SK-N-SH treated with all-trans-retinoic acid at 6 μM for 48 hours (cell line): Measurements from ENCODE around the gene APBB1.

Experiments
- BACH2 ChIP-seq: fragments of 250-450 bp; sonication (Bioruptor Pico); IDR thresholded peaks from 2 replicates; pipeline ENCODE4 v1.9.0; 2021; ENCODE audit warnings: mild to moderate bottlenecking, borderline replicate concordance
- CREB5 ChIP-seq: fragments of 250-450 bp; sonication (Bioruptor Pico); IDR thresholded peaks from 2 replicates; pipeline ENCODE4 v1.5.1; 2020; ENCODE audit warnings: low read depth, mild to moderate bottlenecking, moderate library complexity
- CSRNP3 ChIP-seq: fragments of 250-450 bp; sonication (Bioruptor Pico); IDR thresholded peaks from 2 replicates; pipeline ENCODE4 v1.5.1; 2021; ENCODE audit warnings: mild to moderate bottlenecking, moderate library complexity
- GLIS3 ChIP-seq: fragments of 250-450 bp; sonication (Bioruptor Pico); IDR thresholded peaks from 2 replicates; pipeline ENCODE4 v1.5.0; 2020; ENCODE audit warnings: mild to moderate bottlenecking, moderate library complexity
- ISL1 ChIP-seq: fragments of 250-450 bp; sonication (Bioruptor Pico); IDR thresholded peaks from 2 replicates; pipeline ENCODE4 v2.1.2; 2022; ENCODE audit warnings: mild to moderate bottlenecking, moderate library complexity
- PPARA ChIP-seq: fragments of 250-450 bp; sonication (Bioruptor Pico); IDR thresholded peaks from 2 replicates; pipeline ENCODE4 v1.5.0; 2020; ENCODE audit warnings: mild to moderate bottlenecking, borderline replicate concordance
- SNAI2 ChIP-seq: fragments of 250-450 bp; sonication (Bioruptor Pico); IDR thresholded peaks from 2 replicates; pipeline ENCODE4 v1.5.0; 2020; ENCODE audit warnings: mild to moderate bottlenecking, moderate library complexity
- TOX ChIP-seq: fragments of 250-450 bp; sonication (Bioruptor Pico); IDR thresholded peaks from 2 replicates; pipeline ENCODE4 v1.8.0; 2021; ENCODE audit warnings: mild to moderate bottlenecking, moderate library complexity, borderline replicate concordance
- ZFP3 ChIP-seq: fragments of 250-450 bp; sonication (Bioruptor Pico); IDR thresholded peaks from 2 replicates; pipeline ENCODE4 v1.5.0; 2020; ENCODE audit warnings: mild to moderate bottlenecking, moderate library complexity
- ZFP30 ChIP-seq: fragments of 450-650 bp; formaldehyde crosslinking; IDR thresholded peaks from 2 replicates; pipeline ENCODE4 v1.5.0; 2022; ENCODE audit warnings: mild to moderate bottlenecking, moderate library complexity
- TF ChIP-seq, protein P1 (sequence below): fragments of 250-450 bp; sonication (Bioruptor Pico); IDR thresholded peaks from 2 replicates; pipeline ENCODE4 v1.8.0; 2020; ENCODE audit warnings: mild to moderate bottlenecking, moderate library complexity, borderline replicate concordance
- TF ChIP-seq, protein P2 (sequence below): fragments of 250-450 bp; sonication (Bioruptor Pico); IDR thresholded peaks from 2 replicates; pipeline ENCODE4 v1.8.0; 2021; ENCODE audit warnings: low read depth, mild to moderate bottlenecking, moderate library complexity, borderline replicate concordance

- no peak for TF ChIP-seq CSRNP3 (CRISPR knock-in tag)
- no peak for TF ChIP-seq TOX (CRISPR knock-in tag)
- TF ChIP-seq, protein P1, sequence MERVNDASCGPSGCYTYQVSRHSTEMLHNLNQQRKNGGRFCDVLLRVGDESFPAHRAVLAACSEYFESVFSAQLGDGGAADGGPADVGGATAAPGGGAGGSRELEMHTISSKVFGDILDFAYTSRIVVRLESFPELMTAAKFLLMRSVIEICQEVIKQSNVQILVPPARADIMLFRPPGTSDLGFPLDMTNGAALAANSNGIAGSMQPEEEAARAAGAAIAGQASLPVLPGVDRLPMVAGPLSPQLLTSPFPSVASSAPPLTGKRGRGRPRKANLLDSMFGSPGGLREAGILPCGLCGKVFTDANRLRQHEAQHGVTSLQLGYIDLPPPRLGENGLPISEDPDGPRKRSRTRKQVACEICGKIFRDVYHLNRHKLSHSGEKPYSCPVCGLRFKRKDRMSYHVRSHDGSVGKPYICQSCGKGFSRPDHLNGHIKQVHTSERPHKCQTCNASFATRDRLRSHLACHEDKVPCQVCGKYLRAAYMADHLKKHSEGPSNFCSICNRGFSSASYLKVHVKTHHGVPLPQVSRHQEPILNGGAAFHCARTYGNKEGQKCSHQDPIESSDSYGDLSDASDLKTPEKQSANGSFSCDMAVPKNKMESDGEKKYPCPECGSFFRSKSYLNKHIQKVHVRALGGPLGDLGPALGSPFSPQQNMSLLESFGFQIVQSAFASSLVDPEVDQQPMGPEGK (CRISPR knock-in tag), result no peak
- TF ChIP-seq ISL1 (CRISPR knock-in tag), result no peak
- no peak for TF ChIP-seq ZFP30 (CRISPR knock-in tag)
- no peak for TF ChIP-seq BACH2 (CRISPR knock-in tag)
- no peak for TF ChIP-seq CREB5
- TF ChIP-seq, protein P2, sequence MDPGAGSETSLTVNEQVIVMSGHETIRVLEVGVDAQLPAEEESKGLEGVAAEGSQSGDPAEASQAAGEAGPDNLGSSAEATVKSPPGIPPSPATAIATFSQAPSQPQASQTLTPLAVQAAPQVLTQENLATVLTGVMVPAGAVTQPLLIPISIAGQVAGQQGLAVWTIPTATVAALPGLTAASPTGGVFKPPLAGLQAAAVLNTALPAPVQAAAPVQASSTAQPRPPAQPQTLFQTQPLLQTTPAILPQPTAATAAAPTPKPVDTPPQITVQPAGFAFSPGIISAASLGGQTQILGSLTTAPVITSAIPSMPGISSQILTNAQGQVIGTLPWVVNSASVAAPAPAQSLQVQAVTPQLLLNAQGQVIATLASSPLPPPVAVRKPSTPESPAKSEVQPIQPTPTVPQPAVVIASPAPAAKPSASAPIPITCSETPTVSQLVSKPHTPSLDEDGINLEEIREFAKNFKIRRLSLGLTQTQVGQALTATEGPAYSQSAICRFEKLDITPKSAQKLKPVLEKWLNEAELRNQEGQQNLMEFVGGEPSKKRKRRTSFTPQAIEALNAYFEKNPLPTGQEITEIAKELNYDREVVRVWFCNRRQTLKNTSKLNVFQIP (CRISPR knock-in tag), result no peak
- no peak for TF ChIP-seq PPARA (CRISPR knock-in tag)
- no peak for TF ChIP-seq ZFP3 (CRISPR knock-in tag)
- no peak for TF ChIP-seq SNAI2 (CRISPR knock-in tag)
- no peak for TF ChIP-seq GLIS3 (CRISPR knock-in tag)
Measured at GRCh38 chr11:6411594-6412031, 7.3 kb downstream of the APBB1 start.
